HEK293 (cell line): ENCODE measurements around the gene HTR1B.

Experiments
- CTCF ChIA-PET: fragments of 350-600 bp; formaldehyde crosslinking; extraction: SDS; loops from one replicate; lab custom pipeline; 2021; ENCODE audit warnings: antibody characterized with exemption; lab: Yijun Ruan, JAX
- POLR2A ChIA-PET: fragments of 300-600 bp; formaldehyde crosslinking; extraction: SDS; loops from one replicate; lab custom pipeline; 2020; ENCODE audit warnings: antibody characterized with exemption, inconsistent platforms; lab: Yijun Ruan, JAX
- H3K27ac ChIP-seq: fragments of 200-500 bp; sonication (Bioruptor generic); 2 replicates; pipeline ENCODE4 v1.5.1; 2014; ENCODE audit warnings: low read depth, low read length, control low read depth, inconsistent platforms; ENCODE audit errors: extremely low read depth
- H3K36me3 ChIP-seq, 2 experiments: fragments of 200-500 bp in 1 of 2; sonication (Bioruptor generic) in 1 of 2; 1 replicate in 1 of 2; 2 replicates in 1 of 2; pipeline ENCODE4 v1.5.1; 2014 to 2017; ENCODE audit warnings: inconsistent platforms in 2 of 2, low read length in 2 of 2; ENCODE audit not compliant: control insufficient read depth in 2 of 2, insufficient read depth in 1 of 2
- H3K4me1 ChIP-seq: fragments of 200-500 bp; sonication (Bioruptor generic); 2 replicates; pipeline ENCODE4 v1.5.1; 2014; ENCODE audit warnings: mild to moderate bottlenecking, low read length, inconsistent platforms; ENCODE audit not compliant: control insufficient read depth, insufficient read depth
- H3K4me3 ChIP-seq: 2 replicates; pipeline ENCODE4 v1.5.1; 2011; ENCODE audit warnings: low read depth, mild to moderate bottlenecking, control low read depth, low read length, moderate library complexity
- H3K9me3 ChIP-seq: fragments of 200-500 bp; sonication (Bioruptor generic); 2 replicates; pipeline ENCODE4 v1.5.1; 2014; ENCODE audit warnings: low read depth, low read length, inconsistent platforms; ENCODE audit not compliant: control insufficient read depth, insufficient read depth
- GLIS2 ChIP-seq: fragments of 450-650 bp; formaldehyde crosslinking; IDR thresholded peaks from 2 replicates; pipeline ENCODE4 v1.5.1; 2016; ENCODE audit warnings: missing biosample characterization, missing genetic modification characterization
- MZF1 ChIP-seq: fragments of 450-650 bp; formaldehyde crosslinking; IDR thresholded peaks from 2 replicates; pipeline ENCODE4 v1.5.1; 2017; ENCODE audit warnings: missing biosample characterization, missing genetic modification characterization, borderline replicate concordance
- ZBTB7A ChIP-seq: fragments of 450-650 bp; formaldehyde crosslinking; IDR thresholded peaks from 2 replicates; pipeline ENCODE4 v1.5.1; 2016; ENCODE audit warnings: low read depth, missing biosample characterization, missing genetic modification characterization
- ZFHX2 ChIP-seq: fragments of 450-650 bp; formaldehyde crosslinking; conservative IDR thresholded peaks from 2 replicates; pipeline ENCODE4 v1.5.1; 2016; ENCODE audit warnings: missing biosample characterization, missing genetic modification characterization
- ZNF10 ChIP-seq: fragments of 450-650 bp; formaldehyde crosslinking; IDR thresholded peaks from 2 replicates; pipeline ENCODE4 v1.5.1; 2017; ENCODE audit warnings: missing biosample characterization, missing genetic modification characterization
- ZNF138 ChIP-seq: fragments of 450-650 bp; formaldehyde crosslinking; IDR thresholded peaks from 2 replicates; pipeline ENCODE4 v1.5.1; 2016; ENCODE audit warnings: missing biosample characterization, missing genetic modification characterization, borderline replicate concordance
- ZNF155 ChIP-seq: fragments of 450-650 bp; formaldehyde crosslinking; IDR thresholded peaks from 2 replicates; pipeline ENCODE4 v1.5.1; 2016; ENCODE audit warnings: missing biosample characterization, missing genetic modification characterization
- ZNF202 ChIP-seq: fragments of 450-650 bp; formaldehyde crosslinking; IDR thresholded peaks from 2 replicates; pipeline ENCODE4 v1.5.1; 2016; ENCODE audit warnings: missing biosample characterization, missing genetic modification characterization, borderline replicate concordance
- ZNF211 ChIP-seq: fragments of 450-650 bp; formaldehyde crosslinking; IDR thresholded peaks from 2 replicates; pipeline ENCODE4 v1.5.1; 2016; ENCODE audit warnings: low read depth, missing biosample characterization, missing genetic modification characterization
- ZNF341 ChIP-seq: fragments of 450-650 bp; formaldehyde crosslinking; IDR thresholded peaks from 2 replicates; pipeline ENCODE4; 2016; ENCODE audit warnings: low read depth, missing biosample characterization, missing genetic modification characterization
- ZNF366 ChIP-seq: fragments of 450-650 bp; formaldehyde crosslinking; conservative IDR thresholded peaks from 2 replicates; pipeline ENCODE4 v1.5.1; 2016; ENCODE audit warnings: missing biosample characterization, missing genetic modification characterization
- ZNF521 ChIP-seq: fragments of 450-650 bp; formaldehyde crosslinking; IDR thresholded peaks from 2 replicates; pipeline ENCODE4 v1.5.1; 2017; ENCODE audit warnings: missing biosample characterization, mild to moderate bottlenecking, missing genetic modification characterization
- ZNF624 ChIP-seq: fragments of 450-650 bp; formaldehyde crosslinking; IDR thresholded peaks from 2 replicates; pipeline ENCODE4 v1.5.1; 2017; ENCODE audit warnings: missing biosample characterization, missing genetic modification characterization
- ZNF626 ChIP-seq: fragments of 450-650 bp; sonication (Bioruptor Pico); formaldehyde crosslinking; IDR thresholded peaks from 2 replicates; pipeline ENCODE4 v1.5.1; 2018; ENCODE audit warnings: missing biosample characterization, missing genetic modification characterization, inconsistent platforms
- ZNF629 ChIP-seq: fragments of 450-650 bp; formaldehyde crosslinking; IDR thresholded peaks from 2 replicates; pipeline ENCODE4 v1.5.1; 2017; ENCODE audit warnings: missing biosample characterization, missing genetic modification characterization
- ZNF654 ChIP-seq: fragments of 450-650 bp; formaldehyde crosslinking; IDR thresholded peaks from 2 replicates; pipeline ENCODE4 v1.5.1; 2016; ENCODE audit warnings: low read depth, missing biosample characterization, missing genetic modification characterization
- ZNF660 ChIP-seq: fragments of 450-650 bp; IDR thresholded peaks from 2 replicates; pipeline ENCODE4 v1.5.1; 2018; ENCODE audit warnings: missing biosample characterization, mild to moderate bottlenecking, missing genetic modification characterization
- ZNF677 ChIP-seq: fragments of 450-650 bp; IDR thresholded peaks from 2 replicates; pipeline ENCODE4 v1.5.0; 2018; ENCODE audit warnings: missing biosample characterization, mild to moderate bottlenecking, missing genetic modification characterization, moderate library complexity
- ZNF776 ChIP-seq: fragments of 450-650 bp; formaldehyde crosslinking; IDR thresholded peaks from 2 replicates; pipeline ENCODE4 v1.5.0; 2017; ENCODE audit warnings: missing biosample characterization, missing genetic modification characterization, borderline replicate concordance
- TF ChIP-seq, protein P1 (sequence below): fragments of 450-650 bp; formaldehyde crosslinking; IDR thresholded peaks from 2 replicates; pipeline ENCODE4 v1.5.1; 2016; ENCODE audit warnings: missing biosample characterization, missing genetic modification characterization, low read depth
- TF ChIP-seq, protein P2 (sequence below): fragments of 450-650 bp; formaldehyde crosslinking; IDR thresholded peaks from 2 replicates; pipeline ENCODE4 v1.5.1; 2016; ENCODE audit warnings: missing biosample characterization, missing genetic modification characterization
- TF ChIP-seq, protein P3 (sequence below): fragments of 450-650 bp; formaldehyde crosslinking; IDR thresholded peaks from 2 replicates; pipeline ENCODE4 v1.5.1; 2016; ENCODE audit warnings: missing biosample characterization, missing genetic modification characterization
- TF ChIP-seq, protein P4 (sequence below): fragments of 450-650 bp; formaldehyde crosslinking; IDR thresholded peaks from 2 replicates; pipeline ENCODE4 v1.5.1; 2016; ENCODE audit warnings: missing biosample characterization, missing genetic modification characterization
- TF ChIP-seq, protein P5 (sequence below): fragments of 450-650 bp; formaldehyde crosslinking; IDR thresholded peaks from 2 replicates; pipeline ENCODE4 v1.5.1; 2016; ENCODE audit warnings: missing biosample characterization, missing genetic modification characterization

Gene HTR1B

DNA sequence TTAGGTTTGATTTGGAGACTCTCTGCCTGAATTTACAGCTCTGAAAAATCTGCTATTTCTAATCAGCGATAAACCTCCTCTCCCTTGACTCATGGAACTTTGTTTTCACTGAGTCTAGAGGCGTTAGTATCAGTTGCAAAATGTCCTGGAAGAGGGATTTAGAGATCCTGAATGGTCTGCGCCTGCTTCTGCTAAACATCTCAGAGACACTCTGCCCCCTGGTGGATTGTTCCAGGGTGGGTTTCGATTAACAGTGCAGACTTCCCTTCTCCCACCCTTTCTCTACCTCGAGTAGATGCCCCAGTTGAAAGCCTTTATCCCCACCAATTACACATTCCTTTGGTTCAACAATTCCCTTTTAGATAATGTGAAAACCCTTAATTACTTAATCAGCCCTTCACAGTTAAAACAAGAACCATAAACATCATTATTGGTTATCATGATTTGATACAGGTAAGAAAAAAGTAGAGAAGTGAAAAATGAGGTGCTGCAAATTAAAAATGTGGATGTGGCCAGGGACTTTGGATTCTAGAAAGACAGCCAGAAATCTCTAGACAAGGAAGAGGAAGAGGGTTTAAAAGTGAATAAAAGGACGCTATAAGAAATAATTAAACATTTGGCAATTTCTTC lies 5.5 kb downstream of the HTR1B start (continued):
- TF ChIP-seq, protein P1, sequence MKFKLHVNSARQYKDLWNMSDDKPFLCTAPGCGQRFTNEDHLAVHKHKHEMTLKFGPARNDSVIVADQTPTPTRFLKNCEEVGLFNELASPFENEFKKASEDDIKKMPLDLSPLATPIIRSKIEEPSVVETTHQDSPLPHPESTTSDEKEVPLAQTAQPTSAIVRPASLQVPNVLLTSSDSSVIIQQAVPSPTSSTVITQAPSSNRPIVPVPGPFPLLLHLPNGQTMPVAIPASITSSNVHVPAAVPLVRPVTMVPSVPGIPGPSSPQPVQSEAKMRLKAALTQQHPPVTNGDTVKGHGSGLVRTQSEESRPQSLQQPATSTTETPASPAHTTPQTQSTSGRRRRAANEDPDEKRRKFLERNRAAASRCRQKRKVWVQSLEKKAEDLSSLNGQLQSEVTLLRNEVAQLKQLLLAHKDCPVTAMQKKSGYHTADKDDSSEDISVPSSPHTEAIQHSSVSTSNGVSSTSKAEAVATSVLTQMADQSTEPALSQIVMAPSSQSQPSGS: no peak
- no peak for TF ChIP-seq ZNF626 (tag by site-specific recombination)
- TF ChIP-seq ZNF138 (tag by site-specific recombination): no peak
- TF ChIP-seq MZF1: peak; percentile 79; the same call in 1 of the 2 replicates
- TF ChIP-seq ZNF366: no peak
- peak; percentile 52; the same call in 1 of the 2 replicates for TF ChIP-seq ZNF10 (tag by site-specific recombination)
- no peak for TF ChIP-seq ZNF211 (tag by site-specific recombination)
- TF ChIP-seq ZFHX2 (tag by site-specific recombination): no peak
- TF ChIP-seq ZNF155 (tag by site-specific recombination): no peak
- TF ChIP-seq, protein P2, sequence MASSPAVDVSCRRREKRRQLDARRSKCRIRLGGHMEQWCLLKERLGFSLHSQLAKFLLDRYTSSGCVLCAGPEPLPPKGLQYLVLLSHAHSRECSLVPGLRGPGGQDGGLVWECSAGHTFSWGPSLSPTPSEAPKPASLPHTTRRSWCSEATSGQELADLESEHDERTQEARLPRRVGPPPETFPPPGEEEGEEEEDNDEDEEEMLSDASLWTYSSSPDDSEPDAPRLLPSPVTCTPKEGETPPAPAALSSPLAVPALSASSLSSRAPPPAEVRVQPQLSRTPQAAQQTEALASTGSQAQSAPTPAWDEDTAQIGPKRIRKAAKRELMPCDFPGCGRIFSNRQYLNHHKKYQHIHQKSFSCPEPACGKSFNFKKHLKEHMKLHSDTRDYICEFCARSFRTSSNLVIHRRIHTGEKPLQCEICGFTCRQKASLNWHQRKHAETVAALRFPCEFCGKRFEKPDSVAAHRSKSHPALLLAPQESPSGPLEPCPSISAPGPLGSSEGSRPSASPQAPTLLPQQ (tag by site-specific recombination): no peak
- TF ChIP-seq ZNF202 (tag by site-specific recombination): no peak
- TF ChIP-seq, protein P3, sequence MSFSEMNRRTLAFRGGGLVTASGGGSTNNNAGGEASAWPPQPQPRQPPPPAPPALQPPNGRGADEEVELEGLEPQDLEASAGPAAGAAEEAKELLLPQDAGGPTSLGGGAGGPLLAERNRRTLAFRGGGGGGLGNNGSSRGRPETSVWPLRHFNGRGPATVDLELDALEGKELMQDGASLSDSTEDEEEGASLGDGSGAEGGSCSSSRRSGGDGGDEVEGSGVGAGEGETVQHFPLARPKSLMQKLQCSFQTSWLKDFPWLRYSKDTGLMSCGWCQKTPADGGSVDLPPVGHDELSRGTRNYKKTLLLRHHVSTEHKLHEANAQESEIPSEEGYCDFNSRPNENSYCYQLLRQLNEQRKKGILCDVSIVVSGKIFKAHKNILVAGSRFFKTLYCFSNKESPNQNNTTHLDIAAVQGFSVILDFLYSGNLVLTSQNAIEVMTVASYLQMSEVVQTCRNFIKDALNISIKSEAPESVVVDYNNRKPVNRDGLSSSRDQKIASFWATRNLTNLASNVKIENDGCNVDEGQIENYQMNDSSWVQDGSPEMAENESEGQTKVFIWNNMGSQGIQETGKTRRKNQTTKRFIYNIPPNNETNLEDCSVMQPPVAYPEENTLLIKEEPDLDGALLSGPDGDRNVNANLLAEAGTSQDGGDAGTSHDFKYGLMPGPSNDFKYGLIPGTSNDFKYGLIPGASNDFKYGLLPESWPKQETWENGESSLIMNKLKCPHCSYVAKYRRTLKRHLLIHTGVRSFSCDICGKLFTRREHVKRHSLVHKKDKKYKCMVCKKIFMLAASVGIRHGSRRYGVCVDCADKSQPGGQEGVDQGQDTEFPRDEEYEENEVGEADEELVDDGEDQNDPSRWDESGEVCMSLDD (tag by site-specific recombination): no peak
- TF ChIP-seq ZNF341 (tag by site-specific recombination): no peak
- TF ChIP-seq ZNF660 (tag by site-specific recombination): peak; percentile 76
- TF ChIP-seq ZBTB7A (tag by site-specific recombination): no peak
- TF ChIP-seq, protein P4, sequence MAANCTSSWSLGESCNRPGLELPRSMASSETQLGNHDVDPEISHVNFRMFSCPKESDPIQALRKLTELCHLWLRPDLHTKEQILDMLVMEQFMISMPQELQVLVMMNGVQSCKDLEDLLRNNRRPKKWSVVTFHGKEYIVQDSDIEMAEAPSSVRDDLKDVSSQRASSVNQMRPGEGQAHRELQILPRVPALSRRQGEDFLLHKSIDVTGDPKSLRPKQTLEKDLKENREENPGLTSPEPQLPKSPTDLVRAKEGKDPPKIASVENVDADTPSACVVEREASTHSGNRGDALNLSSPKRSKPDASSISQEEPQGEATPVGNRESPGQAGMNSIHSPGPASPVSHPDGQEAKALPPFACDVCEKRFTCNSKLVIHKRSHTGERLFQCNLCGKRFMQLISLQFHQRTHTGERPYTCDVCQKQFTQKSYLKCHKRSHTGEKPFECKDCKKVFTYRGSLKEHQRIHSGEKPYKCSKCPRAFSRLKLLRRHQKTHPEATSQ (tag by site-specific recombination): no peak
- TF ChIP-seq ZNF677 (tag by site-specific recombination): no peak
- TF ChIP-seq ZNF654 (tag by site-specific recombination): peak; percentile 84

DNA sequence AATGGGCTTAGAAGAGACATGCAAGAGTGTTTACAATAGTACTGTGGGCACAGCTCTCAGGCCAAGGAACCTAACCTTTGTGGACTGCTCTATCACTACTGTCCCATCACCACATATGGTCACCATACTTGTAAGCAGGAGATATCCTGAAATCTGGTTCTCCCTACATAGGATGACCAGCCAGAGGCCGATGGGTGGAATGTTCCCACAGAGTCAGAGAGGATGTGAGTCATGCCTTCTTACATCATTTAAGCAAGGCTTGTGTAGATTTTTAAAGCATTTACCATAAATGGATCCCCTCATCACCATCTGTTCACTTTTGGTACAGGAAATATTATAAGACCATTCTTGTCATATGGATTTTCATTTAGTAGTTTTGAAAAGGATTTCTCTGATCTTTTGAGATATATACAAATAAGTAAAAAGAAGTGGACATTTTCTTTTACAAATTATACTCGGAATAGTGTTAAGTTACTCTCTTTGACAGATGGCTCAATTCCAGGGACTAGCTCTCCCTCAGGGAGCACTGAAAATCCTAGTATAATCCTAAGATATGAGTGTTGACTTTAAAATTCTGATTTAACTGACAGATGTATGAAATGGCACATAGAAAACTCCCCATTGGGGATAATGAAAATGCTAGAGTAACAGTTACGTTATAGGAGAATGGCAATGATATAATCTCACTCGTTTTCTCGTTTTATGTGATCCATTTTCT lies 6.6 kb downstream of the HTR1B start:
- Histone ChIP-seq H3K9me3 (no peaks in the 10 kb centered on the region), H3K4me1 (no peaks in the 10 kb centered on the region), H3K4me3 (no peak overlapping the region), H3K27ac (no peak overlapping the region), H3K36me3 (no peaks in the 10 kb centered on the region)
- CTCF ChIA-PET: interaction anchor here (0.5 to 2.1 kb wide), 21 partner anchors 9 to 1563 kb away, joined by 3 to 11 read pairs (median 3); no protein-coding TSS in a partner anchor
- POLR2A ChIA-PET: no interaction called here
- TF ChIP-seq GLIS2 (tag by site-specific recombination) (no peak), ZNF624 (no peak), ZNF629 (0 out of 2 replicates have a peak, but pooled peaks have one; percentile 38), ZNF776 (no peak), ZNF521 (tag by site-specific recombination) (no peak)
- TF ChIP-seq, protein P1: no peak
- TF ChIP-seq, protein P5, sequence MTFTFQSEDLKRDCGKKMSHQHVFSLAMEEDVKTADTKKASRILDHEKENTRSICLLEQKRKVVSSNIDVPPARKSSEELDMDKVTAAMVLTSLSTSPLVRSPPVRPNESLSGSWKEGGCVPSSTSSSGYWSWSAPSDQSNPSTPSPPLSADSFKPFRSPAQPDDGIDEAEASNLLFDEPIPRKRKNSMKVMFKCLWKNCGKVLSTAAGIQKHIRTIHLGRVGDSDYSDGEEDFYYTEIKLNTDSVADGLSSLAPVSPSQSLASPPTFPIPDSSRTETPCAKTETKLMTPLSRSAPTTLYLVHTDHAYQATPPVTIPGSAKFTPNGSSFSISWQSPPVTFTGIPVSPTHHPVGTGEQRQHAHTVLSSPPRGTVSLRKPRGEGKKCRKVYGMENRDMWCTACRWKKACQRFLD: no peak
